Loucy (cell line): ENCODE data around the gene EXD3.

Experiments used
- H2AFZ ChIP-seq: fragments of 200-600 bp; sonication (generic); 2 replicates; pipeline ENCODE4 v1.6.0; 2016; ENCODE audit warnings: antibody characterized with exemption, mild to moderate bottlenecking, low read length, moderate library complexity
- H3F3A ChIP-seq: fragments of 200-600 bp; 2 replicates; pipeline ENCODE4 v1.6.0; 2016; ENCODE audit warnings: antibody characterized with exemption, low read depth, mild to moderate bottlenecking
- H3K27me3 ChIP-seq: fragments of 200-600 bp; sonication (generic); 2 replicates; pipeline ENCODE4 v1.6.1; 2014; ENCODE audit warnings: low read length, mild to moderate bottlenecking; ENCODE audit not compliant: insufficient read depth, poor library complexity, severe bottlenecking
- H3K36me3 ChIP-seq: fragments of 200-600 bp; sonication (generic); 2 replicates; pipeline ENCODE4 v1.6.1; 2016; ENCODE audit warnings: low read length; ENCODE audit not compliant: insufficient read depth
- H3K4me1 ChIP-seq: fragments of 200-600 bp; sonication (generic); 2 replicates; pipeline ENCODE4 v1.5.1; 2014; ENCODE audit warnings: low read length, mild to moderate bottlenecking; ENCODE audit not compliant: insufficient read depth, poor library complexity, severe bottlenecking
- H3K4me2 ChIP-seq: fragments of 200-600 bp; sonication (generic); 2 replicates; pipeline ENCODE4 v1.6.0; 2014; ENCODE audit warnings: antibody characterized with exemption, low read length, low read depth, mild to moderate bottlenecking; ENCODE audit not compliant: poor library complexity, severe bottlenecking
- H3K4me3 ChIP-seq: fragments of 200-600 bp; sonication (generic); 2 replicates; pipeline ENCODE4 v1.5.1; 2014; ENCODE audit warnings: low read length, mild to moderate bottlenecking, mixed read lengths; ENCODE audit not compliant: poor library complexity, severe bottlenecking
- H3K79me2 ChIP-seq: fragments of 200-600 bp; sonication (generic); 2 replicates; pipeline ENCODE4 v1.6.1; 2014; ENCODE audit warnings: low read length; ENCODE audit not compliant: insufficient read depth
- H3K9ac ChIP-seq: fragments of 200-600 bp; sonication (generic); 2 replicates; pipeline ENCODE4 v1.6.0; 2014; ENCODE audit warnings: mild to moderate bottlenecking, low read depth, low read length, moderate library complexity; ENCODE audit not compliant: poor library complexity, severe bottlenecking
- H3K9me2 ChIP-seq: fragments of 200-600 bp; sonication (generic); replicated peaks from 2 replicates; pipeline ENCODE4 v1.6.1; 2016; ENCODE audit warnings: low read depth, low read length, mixed read lengths
- H3K9me3 ChIP-seq: fragments of 200-600 bp; sonication (generic); 2 replicates; pipeline ENCODE4 v1.6.1; 2014; ENCODE audit warnings: mild to moderate bottlenecking, antibody characterized with exemption, low read length, low read depth; ENCODE audit not compliant: insufficient read depth
- H4K20me1 ChIP-seq: fragments of 200-600 bp; sonication (generic); 2 replicates; pipeline ENCODE4 v1.6.0; 2014; ENCODE audit warnings: antibody characterized with exemption, low read length, mild to moderate bottlenecking; ENCODE audit not compliant: insufficient read depth, poor library complexity, severe bottlenecking
- EZH2phosphoT487 ChIP-seq: fragments of 200-600 bp; IDR thresholded peaks from 2 replicates; pipeline ENCODE4 v1.6.1; 2018; ENCODE audit warnings: antibody characterized with exemption, mild to moderate bottlenecking, moderate library complexity, borderline replicate concordance
- TF ChIP-seq, protein P1 (sequence below): fragments of 200-600 bp; sonication (generic); conservative IDR thresholded peaks from 2 replicates; pipeline ENCODE4 v1.5.1; 2014; ENCODE audit warnings: mild to moderate bottlenecking, antibody characterized with exemption, low read length

The EXD3 gene

DNA sequence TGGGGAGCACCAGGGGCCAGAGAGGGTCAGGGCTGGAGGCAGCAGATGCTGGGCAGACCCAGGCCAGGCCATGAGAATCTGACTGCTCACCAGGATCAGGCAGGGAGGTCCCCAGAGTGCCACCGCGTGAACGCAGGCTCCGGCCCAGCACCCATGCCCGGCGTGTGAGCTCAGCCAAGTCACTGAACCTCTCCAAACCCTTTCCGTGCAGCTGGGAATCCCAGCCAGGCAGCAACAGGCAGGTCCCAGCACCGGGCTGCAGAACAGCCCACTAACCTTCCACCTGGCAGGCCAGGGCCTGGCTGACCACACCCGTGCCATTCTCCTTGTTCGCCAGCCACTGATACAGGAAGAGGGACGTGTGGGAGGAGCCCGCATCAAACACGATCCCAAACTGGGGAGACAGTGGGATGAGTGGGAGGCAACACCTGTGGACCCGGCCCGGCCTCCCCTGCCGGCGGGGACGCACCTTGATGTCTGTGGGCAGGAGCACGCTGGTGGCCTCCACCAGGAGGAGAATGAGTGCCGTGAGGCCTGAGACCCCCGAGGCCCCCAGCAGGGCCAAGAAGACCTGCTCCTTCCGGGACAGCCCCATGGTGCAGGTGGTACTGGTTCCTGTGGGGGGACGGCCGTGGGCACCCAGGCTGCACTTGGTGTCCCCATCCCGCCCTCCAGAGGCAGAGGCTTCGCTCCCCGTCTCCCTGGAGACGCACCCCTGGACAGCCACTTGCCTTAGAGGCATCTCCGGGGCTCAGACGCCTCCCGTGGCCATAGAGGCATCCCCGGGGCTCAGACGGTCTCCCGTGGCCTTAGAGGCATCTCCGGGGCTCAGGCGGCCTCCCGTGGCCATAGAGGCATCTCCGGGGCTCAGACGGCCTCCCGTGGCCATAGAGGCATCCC lies 15.0 kb upstream of the EXD3 start:
- Histone ChIP-seq H3K9me2 (no peaks in the 10 kb centered on the region), H3K4me2 (no peak overlapping the region), H3K79me2 (no peaks in the 10 kb centered on the region), H4K20me1 (no peaks in the 10 kb centered on the region), H3K4me3 (no peak overlapping the region), H3K9me3 (no peaks in the 10 kb centered on the region; the same call in 1 of the 2 replicates), H3K36me3 (no peaks in the 10 kb centered on the region), H3K9ac (no peak overlapping the region), H3F3A (no peaks in the 10 kb centered on the region), H3K4me1 (no peaks in the 10 kb centered on the region), H2AFZ (no peak overlapping the region), H3K27me3 (no peaks in the 10 kb centered on the region)
- no peak for TF ChIP-seq EZH2phosphoT487
- TF ChIP-seq, protein P1, sequence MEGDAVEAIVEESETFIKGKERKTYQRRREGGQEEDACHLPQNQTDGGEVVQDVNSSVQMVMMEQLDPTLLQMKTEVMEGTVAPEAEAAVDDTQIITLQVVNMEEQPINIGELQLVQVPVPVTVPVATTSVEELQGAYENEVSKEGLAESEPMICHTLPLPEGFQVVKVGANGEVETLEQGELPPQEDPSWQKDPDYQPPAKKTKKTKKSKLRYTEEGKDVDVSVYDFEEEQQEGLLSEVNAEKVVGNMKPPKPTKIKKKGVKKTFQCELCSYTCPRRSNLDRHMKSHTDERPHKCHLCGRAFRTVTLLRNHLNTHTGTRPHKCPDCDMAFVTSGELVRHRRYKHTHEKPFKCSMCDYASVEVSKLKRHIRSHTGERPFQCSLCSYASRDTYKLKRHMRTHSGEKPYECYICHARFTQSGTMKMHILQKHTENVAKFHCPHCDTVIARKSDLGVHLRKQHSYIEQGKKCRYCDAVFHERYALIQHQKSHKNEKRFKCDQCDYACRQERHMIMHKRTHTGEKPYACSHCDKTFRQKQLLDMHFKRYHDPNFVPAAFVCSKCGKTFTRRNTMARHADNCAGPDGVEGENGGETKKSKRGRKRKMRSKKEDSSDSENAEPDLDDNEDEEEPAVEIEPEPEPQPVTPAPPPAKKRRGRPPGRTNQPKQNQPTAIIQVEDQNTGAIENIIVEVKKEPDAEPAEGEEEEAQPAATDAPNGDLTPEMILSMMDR: no peak

DNA sequence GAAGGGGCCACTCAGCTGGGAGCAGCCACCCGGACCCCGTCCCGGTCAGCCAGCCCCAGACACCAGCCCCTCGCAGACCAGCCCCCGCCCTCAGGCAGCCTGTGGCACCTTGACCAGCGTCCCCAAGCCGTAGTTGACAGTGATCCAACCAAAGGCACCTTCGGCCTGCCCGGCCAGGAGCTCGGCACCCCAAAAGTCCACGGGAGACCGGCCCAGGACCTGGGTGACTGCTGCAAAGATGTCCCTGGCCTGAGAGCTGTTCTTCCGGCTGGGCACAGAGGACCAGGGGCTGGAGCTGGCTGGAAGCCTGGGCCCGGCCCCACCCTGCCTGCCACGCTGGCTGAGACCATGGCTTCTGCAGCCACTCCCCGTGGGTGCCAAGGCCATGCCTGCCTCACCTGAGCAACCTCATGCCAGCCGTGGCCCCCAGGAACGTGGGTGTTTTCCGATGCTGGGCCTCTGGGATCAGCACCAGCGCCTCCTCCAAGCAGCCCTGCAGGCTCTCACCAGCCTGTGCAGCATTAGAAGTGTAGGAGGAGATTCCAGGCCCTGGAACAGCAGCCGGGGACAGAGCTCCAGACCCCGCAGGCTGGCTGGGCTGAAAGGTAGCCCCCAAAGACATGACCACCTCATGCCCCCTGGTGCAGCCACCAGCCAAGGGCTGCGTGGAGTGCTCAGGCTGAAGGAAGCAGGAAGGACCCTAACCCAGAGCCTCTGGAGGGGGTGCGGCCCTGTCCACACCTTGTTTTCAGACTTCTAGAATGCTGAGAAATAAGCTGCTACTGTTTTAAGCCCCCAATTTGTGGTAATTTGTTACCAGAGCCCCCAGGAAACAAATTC lies 14.0 kb upstream of the EXD3 start:
- Histone ChIP-seq H2AFZ (no peak overlapping the region), H3K4me2 (no peak overlapping the region), H3K9me2 (no peaks in the 10 kb centered on the region), H3K9ac (no peak overlapping the region), H3K9me3 (no peaks in the 10 kb centered on the region; the same call in 1 of the 2 replicates), H4K20me1 (no peaks in the 10 kb centered on the region), H3K4me3 (no peak overlapping the region), H3K27me3 (no peaks in the 10 kb centered on the region), H3K79me2 (no peaks in the 10 kb centered on the region), H3K4me1 (no peaks in the 10 kb centered on the region), H3F3A (no peaks in the 10 kb centered on the region), H3K36me3 (no peaks in the 10 kb centered on the region)
- TF ChIP-seq EZH2phosphoT487: no peak
- TF ChIP-seq, protein P1: no peak

DNA sequence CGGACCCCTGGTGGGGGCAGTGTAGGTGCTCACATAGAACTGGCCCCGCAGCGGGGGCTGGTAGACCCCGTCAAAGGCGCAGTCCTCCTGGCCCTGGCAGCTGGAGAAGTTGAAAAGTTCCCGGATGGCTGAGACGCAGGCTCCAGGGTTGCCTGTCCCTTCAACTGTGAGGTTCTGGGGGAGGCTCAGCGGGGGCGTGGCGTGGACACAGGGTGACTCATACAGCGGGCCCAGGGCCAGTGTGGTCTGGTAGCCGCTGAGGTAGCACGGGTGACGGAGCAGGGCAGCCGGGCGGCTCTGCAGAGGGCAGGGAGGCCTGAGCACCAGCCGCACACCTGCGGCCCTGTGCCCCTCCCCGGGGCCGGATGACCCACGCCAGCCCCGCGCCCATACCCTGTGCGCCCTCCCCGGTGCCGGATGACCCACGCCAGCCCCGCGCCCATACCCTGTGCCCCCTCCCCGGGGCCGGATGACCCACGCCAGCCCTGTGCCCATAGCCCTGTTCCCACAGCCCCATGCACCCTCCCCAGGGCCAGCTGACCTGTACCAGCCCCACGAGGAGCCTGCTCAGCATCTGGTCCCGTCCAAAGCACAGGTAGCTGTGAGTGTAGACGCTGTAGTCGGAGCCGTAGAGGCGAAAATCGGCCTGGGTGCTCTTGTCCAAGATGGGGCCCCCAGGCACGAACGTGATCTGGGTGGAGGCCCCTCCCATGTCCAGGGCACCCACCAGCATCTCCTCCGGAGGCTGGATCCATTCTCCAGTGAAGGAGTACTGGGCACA lies 13.2 kb upstream of the EXD3 start:
- H4K20me1 ChIP-seq: no peaks in the 10 kb centered on the region
- TF ChIP-seq EZH2phosphoT487: no peak
- TF ChIP-seq, protein P1: no peak
- H3K4me1 ChIP-seq: no peaks in the 10 kb centered on the region
- H3K9me3 ChIP-seq: no peaks in the 10 kb centered on the region; the same call in 1 of the 2 replicates
- H3F3A ChIP-seq: no peaks in the 10 kb centered on the region
- H3K4me3 ChIP-seq: no peak overlapping the region
- no peak overlapping the region for H2AFZ ChIP-seq
- H3K36me3 ChIP-seq: no peaks in the 10 kb centered on the region
- H3K4me2 ChIP-seq: no peak overlapping the region
- H3K27me3 ChIP-seq: no peaks in the 10 kb centered on the region
- no peaks in the 10 kb centered on the region for H3K9me2 ChIP-seq
- no peak overlapping the region for H3K9ac ChIP-seq
- no peaks in the 10 kb centered on the region for H3K79me2 ChIP-seq
